ENCODE data around the gene SMO. TPM values are rescaled to one million over a fixed set of nuclear protein-coding genes. Genes with fewer than 3 reads are reported as not detected.
"Not testable (repeated sequence)": the region's sequence is repeated elsewhere in the genome, so short reads cannot be mapped to it uniquely, and the experiment has no call there.

The SMO gene
- total and polyA plus RNA-seq, 7 donors: 0.60 to 18.6 (median 6.8) TPM

DNA sequence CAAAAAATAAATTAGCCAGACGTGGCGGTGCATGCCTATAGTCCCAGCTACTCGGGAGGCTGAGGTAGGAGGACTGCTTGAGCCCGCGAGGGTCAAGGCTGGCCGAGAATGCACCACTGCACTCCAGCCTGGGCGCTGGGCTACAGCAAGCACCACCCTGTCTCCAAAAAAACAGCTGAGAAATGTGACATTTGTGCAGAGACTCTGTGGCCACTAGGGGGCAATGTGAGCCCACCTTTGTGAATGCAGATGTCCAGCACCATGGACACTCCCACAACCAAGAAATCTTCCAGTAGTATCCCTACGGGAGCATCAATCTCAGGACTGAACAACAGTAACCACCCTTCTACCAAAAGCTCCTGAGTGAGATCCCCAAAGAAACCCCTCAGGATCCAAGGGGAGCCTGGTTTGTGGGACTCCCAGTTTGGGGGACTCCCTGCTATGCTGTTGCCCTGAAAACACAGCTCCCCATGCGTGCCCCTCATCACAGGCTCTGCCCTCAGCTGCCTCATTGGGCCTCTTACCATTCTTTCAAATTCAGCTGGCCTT lies 30.2 kb downstream of the SMO start:
- Histone ChIP-seq H3K27ac (no peak overlapping the region), H3K27me3 (no peaks in the 10 kb centered on the region), H3K4me1 (peaks cover 0 to 3% (median 0%) of the 10 kb centered on the region in 4 donors), H3K4me3 (no peak overlapping the region), H3K9me3 (no peaks in the 10 kb centered on the region), H3K36me3 (no peaks in the 10 kb centered on the region)
- intact Hi-C loops (cut with DNase I): loop anchor here (1.0 to 2.0 kb wide), 2 partner anchors 53 to 78 kb away; no protein-coding TSS in a partner anchor
- 12 to 14% methylated on average over 9 of the region's 9 CpGs for WGBS, 2 donors
- peak; percentile 90 for DNase-seq
- TF ChIP-seq EP300 (IDR thresholded peaks at IDR 0.05): no peak
- TF ChIP-seq, protein P1, sequence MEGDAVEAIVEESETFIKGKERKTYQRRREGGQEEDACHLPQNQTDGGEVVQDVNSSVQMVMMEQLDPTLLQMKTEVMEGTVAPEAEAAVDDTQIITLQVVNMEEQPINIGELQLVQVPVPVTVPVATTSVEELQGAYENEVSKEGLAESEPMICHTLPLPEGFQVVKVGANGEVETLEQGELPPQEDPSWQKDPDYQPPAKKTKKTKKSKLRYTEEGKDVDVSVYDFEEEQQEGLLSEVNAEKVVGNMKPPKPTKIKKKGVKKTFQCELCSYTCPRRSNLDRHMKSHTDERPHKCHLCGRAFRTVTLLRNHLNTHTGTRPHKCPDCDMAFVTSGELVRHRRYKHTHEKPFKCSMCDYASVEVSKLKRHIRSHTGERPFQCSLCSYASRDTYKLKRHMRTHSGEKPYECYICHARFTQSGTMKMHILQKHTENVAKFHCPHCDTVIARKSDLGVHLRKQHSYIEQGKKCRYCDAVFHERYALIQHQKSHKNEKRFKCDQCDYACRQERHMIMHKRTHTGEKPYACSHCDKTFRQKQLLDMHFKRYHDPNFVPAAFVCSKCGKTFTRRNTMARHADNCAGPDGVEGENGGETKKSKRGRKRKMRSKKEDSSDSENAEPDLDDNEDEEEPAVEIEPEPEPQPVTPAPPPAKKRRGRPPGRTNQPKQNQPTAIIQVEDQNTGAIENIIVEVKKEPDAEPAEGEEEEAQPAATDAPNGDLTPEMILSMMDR (IDR thresholded peaks at IDR 0.05): peak; percentile 82 to 89 (median 86)

DNA sequence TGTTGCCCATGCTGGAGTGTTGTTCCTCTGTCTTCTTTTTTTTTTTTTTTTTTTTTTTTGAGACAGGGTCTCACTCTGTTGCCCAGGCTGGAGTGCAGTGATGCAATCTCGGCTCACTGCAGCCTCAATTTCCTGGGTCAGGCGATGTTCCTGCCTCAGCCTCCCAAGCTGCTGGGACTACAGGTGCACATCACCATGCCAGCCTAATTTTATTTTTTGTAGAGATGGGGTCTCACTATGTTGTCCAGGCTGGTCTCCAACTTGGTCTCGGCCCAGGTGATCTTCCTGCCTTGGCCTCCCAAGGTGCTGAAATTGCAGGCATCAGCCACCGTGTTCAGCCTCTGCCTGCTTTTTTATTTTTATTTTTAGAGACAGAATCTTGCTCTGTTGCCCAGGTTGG lies 30.7 kb downstream of the SMO start:
- H3K27me3 ChIP-seq, H3K4me3 ChIP-seq, H3K4me1 ChIP-seq, H3K36me3 ChIP-seq, H3K9me3 ChIP-seq, H3K27ac ChIP-seq: not testable (repeated sequence)
- intact Hi-C loops (cut with DNase I): loop anchor here (2.0 kb wide), 1 partner anchor 78 kb away; no protein-coding TSS in a partner anchor
- 92 to 94% methylated on average over 4 of the region's 4 CpGs for WGBS, 2 donors
- DNase-seq: peak; percentile 22

DNA sequence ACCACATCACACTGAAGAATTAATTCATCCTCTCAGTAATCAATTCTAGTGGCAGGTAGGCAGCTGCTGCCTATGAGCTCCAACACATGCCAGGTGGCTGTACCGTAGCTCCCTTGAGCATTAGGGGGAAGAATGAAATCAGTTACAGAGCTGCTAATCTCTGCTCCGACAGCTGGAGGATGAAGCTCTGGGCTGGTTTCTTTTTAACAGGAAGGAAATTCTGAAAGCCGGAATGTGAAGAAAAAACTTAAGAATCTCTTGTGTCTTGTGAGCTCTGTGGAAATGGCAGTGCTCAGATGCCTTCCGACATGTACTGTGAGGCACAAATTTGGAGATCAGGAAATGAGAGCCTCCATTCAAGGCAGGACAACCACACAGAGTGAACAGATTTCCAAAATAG lies 33.6 kb downstream of the SMO start:
- intact Hi-C loops (cut with DNase I): loop anchor here (5.0 to 10.0 kb wide), 3 partner anchors 250 to 1443 kb away; partner anchors contain the start of genes COPG2 and NRF1
- TF ChIP-seq POLR2AphosphoS5 (IDR thresholded peaks at IDR 0.05): no peak
- Histone ChIP-seq H3K36me3 (no peaks in the 10 kb centered on the region), H3K27ac (no peak overlapping the region), H3K27me3 (no peaks in the 10 kb centered on the region), H3K4me3 (no peak overlapping the region), H3K4me1 (peaks cover 0 to 19% (median 12%) of the 10 kb centered on the region in 4 donors), H3K9me3 (no peaks in the 10 kb centered on the region)
- peak; percentile 14 for DNase-seq
- WGBS, 2 donors: 25 to 63% methylated on average over 4 of the region's 4 CpGs

DNA sequence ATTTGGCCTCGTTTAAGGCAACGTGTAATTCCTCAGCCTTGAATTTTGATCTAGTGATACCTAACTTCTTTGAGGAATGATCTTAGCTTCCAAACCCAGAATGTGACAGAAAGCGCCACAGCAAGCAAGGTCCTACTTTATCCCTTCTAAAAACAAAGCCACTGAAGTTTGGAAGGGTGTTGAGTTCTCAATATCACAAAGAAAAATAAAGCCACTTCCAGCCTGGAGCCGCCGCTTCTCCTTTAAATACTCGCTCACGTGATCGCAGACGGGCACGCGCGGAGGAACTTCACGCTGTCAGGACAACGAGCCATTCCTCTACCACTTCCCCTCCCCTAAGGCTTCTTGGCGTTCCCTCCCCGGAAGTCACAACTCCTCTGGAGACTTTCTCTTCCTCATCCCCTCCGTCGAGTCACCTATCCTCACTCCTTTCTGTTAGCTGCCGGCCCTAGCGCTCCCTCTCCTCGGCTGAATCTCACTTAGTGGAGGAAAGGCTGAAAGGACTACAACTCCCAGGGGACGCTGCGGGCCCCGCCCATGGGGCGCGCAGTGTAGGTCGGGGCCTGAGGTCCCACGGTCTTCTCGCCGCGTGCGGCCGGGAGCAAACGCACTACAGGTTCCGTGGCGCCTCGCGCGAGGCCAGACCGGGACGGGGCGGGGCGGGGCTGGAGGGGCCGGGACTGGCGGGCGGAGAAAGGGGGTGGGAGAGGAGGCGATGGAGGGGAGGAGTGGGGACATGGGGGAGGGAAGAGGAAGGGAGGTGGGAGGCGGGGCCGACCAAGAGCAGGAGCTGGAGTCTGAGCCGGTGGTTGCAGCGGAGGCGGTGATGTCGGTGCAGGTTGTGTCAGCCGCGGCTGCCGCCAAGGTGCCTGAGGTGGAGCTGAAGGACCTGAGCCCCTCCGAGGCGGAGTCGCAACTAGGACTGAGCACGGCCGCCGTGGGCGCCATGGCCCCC lies 36.1 kb downstream of the SMO start, which contains the start of gene AHCYL2:
Gene AHCYL2 (plus strand): TSS at position 780 of the 955 bp plus-strand sequence.
- Histone ChIP-seq H3K36me3 (no peaks in the 10 kb centered on the region), H3K4me1 (peaks cover 0 to 19% (median 11%) of the 10 kb centered on the region in 4 donors), H3K9me3 (no peaks in the 10 kb centered on the region), H3K27me3 (no peaks in the 10 kb centered on the region), H3K4me3 (peak within 1 kb of the TSS; percentile 58 to 97 (median 80)), H3K27ac (peak within 1 kb of the TSS; percentile 90 to 97 (median 94))
- intact Hi-C loops (cut with DNase I): loop anchor here (2.0 to 10.0 kb wide), 4 partner anchors 74 to 1440 kb away; partner anchors contain the start of genes COPG2 and NRF1
- WGBS, 2 donors: 1% methylated on average over 63 of the region's 63 CpGs
- TF ChIP-seq POLR2A (IDR thresholded peaks at IDR 0.05): peak in 1 of 2 donors; percentile 25
- TF ChIP-seq, protein P1 (IDR thresholded peaks at IDR 0.05): no peak
- peak in 2 of 4 donors; percentile 47 to 49 for TF ChIP-seq POLR2AphosphoS5 (IDR thresholded peaks at IDR 0.05)
- no peak for TF ChIP-seq EP300 (IDR thresholded peaks at IDR 0.05)
- DNase-seq: peak; percentile 98

DNA sequence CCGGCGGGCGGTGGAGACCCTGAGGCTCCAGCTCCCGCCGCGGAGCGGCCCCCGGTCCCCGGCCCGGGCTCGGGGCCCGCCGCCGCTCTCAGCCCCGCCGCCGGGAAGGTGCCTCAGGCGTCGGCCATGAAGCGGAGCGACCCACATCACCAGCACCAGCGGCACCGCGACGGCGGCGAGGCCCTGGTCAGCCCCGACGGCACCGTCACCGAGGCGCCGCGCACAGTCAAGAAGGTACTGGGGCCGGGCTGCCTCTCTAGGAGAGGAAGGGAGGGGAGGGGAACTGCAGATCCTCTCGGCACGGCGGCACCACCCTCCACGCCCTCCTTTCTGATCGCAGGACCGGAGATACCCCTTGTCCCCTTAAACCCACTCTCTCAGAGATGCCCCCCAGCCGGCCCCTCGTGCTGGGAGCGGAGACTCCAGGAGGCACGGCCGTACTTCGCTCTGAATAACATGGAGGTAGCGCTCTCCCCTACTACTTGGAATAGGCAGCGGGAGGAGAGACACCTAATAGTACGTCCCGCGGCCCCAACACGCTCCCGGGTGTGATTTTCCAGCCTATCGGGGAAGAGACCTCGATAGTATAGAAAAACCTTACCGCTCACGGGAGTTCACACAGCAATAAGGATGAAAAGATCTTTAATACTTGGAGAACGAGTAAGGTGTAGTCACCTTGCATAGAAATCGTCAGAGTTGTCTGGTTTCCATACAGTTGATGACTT lies 36.9 kb downstream of the SMO start:
- DNase-seq: peak; percentile 81
- 0 to 1% methylated on average over 60 of the region's 60 CpGs for WGBS, 2 donors

More for the DNA sequence above, 36.9 kb downstream of the SMO start:
- Histone ChIP-seq H3K4me1 (peaks cover 0 to 19% (median 11%) of the 10 kb centered on the region in 4 donors), H3K27ac (peak overlapping the region; percentile 90 to 97 (median 94)), H3K36me3 (no peaks in the 10 kb centered on the region), H3K9me3 (no peaks in the 10 kb centered on the region), H3K4me3 (peak overlapping the region; percentile 58 to 97 (median 80)), H3K27me3 (no peaks in the 10 kb centered on the region)
- TF ChIP-seq POLR2A (IDR thresholded peaks at IDR 0.05) (no peak), EP300 (IDR thresholded peaks at IDR 0.05) (no peak), POLR2AphosphoS5 (IDR thresholded peaks at IDR 0.05) (no peak)
- TF ChIP-seq, protein P1 (IDR thresholded peaks at IDR 0.05): no peak
- intact Hi-C loops (cut with DNase I): loop anchor here (2.0 to 10.0 kb wide), 3 partner anchors 73 to 1439 kb away; partner anchors contain the start of genes COPG2 and NRF1
